ENCODE data around the gene SLC12A8.

SLC12A8 gene

DNA sequence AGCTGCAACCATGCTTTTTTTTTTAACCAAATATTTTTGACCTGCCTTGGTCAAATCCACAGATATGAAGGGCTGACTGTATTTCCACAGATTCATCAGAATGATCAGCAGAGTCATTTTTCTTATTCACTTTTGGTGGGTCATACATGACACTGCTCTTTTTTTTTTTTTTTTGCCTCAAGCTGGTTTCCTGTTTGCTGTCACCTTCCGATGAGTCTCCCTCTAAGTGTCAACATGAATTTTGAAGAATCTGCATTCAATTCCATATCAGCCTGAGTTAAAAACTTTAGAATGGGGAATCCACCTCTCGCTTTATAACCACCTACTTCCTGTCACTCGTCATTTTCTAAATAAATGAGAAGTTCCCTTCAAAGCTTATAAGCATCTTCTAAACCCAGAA, 2.2 kb upstream of the SLC12A8 start:
- no peak for DNase-seq

GRCh38 chr3:125213946-125214542, 1.5 kb upstream of the SLC12A8 start:
- DNase-seq: no peak

DNA sequence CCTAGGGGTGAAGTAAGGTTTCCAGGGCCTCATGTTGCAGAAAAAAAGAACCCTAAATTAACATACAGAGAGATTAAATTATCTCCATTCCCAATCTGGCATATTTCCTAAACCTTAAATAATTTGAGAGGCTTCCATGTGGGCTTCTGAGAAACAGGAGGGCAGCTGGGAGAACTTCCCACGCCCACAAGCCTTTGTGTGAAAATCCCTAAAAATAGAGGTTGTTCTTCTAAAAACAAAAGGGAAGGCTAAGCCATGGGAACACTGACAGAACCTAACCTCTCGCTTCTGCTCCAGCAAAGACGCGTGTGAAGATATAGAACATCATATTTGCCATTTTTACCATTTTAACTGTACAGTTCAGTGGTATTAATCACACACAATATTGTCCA, 812 bp upstream of the SLC12A8 start:
- no peak for DNase-seq

GRCh38 chr3:125212091-125212508, 448 bp downstream of the SLC12A8 start:
- no peak for DNase-seq

GRCh38 chr3:125211523-125212090, 941 bp downstream of the SLC12A8 start:
- DNase-seq: no peak

DNA sequence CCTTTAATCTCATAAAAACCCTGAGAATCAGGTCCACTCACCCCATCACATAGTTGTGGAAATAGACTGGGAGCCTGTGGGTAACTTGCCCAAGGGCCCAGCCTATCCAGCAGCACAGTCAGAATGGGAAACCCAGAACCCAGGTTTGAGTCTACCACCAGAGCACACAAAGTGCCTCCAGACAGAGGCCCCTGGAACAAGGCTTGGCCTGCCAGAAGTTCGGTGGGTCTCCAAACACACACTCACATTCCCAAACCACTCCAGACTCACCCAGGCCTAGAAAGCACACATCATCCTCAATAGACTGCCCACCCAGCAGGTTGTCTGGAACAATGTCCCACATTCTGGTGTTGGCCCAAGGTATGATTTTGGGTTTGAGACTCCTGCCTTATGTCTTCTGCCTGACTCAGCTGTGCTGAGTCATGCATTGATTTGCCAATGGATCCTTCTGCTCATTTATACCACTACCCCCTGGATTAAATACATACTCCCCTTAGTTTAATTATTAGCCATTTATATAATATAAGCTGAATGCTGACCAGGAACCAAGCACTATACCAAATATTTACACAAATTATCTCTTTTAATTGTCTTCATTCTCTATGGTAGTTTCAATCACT, 4.5 kb downstream of the SLC12A8 start:
- DNase-seq: no peak

DNA sequence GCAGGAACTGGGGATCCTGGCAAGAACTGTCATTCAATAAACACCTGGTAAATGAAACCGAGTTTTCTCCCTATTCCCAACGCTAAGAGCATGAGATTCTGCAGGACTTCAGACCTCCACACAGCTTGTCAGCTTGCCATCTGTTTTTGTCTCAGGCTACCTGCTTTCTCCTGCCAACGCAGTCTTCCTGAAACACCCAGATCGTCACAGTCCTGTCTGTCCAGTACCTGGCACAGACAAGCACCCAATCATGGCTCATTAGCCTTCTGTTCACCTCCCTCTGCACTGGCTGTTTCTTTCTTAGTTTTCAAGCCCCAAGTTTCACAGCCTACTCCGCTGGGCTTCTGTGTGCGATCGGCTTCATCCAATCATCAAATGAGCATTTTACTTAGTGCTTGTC, 5.0 kb downstream of the SLC12A8 start:
- DNase-seq: no peak

DNA sequence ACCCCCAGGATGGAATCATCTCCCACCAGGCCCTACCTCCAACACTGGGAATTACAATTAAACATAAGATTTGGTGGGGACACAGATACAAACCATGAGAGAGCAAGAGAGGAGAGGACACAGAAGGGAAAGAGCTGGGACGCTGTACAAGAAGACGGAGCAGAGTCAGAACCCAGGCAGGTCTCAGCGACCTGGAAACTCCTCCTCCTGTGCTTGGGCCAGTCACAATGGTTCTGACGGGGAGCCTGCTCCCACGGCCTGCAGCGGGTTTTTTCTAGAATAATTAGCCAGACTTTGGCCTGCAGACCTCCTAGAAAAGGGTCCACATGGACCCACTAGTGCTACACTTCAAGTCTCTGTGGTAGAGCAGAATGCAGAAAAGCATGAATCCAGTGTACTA, 5.6 kb downstream of the SLC12A8 start:
- DNase-seq: no peak

- no peak for DNase-seq
Observed at GRCh38 chr3:125203731-125204130, 8.8 kb downstream of the SLC12A8 start.

- no peak for DNase-seq
Observed at GRCh38 chr3:125202197-125202596, 10.4 kb downstream of the SLC12A8 start.

DNA sequence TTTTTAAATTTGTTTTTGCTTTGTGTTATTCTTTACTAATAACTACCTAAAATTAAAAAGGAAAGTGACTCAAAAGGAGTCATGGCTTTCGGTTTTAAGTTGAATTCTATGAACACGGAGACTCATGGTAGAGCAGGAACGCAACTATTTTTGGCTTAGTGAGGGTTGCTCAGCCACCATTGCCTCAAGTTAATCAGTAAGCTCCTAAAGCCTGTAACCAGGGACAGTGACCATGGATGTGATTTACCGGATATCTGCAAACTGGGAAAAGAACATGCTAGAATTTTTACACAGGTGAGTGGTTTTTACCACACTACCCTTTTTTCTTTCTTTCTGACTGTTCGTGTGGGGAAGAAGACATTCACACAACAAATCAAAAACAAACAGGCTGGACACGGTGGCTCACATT, 11.8 kb downstream of the SLC12A8 start:
- DNase-seq: no peak

GRCh38 chr3:125194849-125195601, 17.5 kb downstream of the SLC12A8 start:
- DNase-seq: no peak

DNA sequence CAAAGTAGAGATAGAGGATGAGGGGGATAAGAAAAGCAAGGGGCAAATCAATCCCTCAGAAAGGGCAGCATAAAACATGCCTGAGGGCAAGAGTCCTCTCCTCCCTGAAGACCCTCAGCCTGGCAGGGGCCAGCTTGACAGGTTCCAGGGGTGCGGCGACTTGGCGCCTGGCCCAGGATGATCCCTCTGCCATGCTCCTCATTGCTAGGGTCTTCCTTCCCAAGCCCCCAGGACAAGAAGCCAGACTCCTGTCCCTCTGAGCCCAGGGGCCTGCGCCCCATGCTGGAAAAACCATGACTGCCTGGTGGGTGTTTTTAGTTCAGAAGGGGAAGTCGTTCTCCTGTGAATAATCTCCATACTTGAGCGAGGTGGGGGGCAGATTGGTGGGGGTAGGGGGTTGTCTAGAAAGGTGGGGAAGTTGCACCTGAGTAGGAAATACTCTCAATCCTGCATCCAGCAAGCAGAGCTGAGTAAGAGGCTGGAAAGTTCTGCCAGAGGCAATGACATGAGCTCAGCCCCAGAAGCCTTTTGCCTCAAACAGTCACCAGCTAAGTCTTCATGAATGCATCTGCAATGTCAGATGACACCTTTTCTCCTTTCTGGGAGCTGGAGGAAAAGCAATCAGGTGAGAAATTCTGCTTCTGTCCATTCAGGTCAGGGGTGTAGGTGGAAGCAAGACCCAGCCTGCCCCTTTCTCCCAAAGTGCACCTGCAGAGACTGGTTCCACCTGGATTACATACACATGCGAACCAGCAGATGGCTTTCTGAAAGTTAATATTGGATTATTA, 18.3 kb downstream of the SLC12A8 start:
- no peak for DNase-seq

GRCh38 chr3:125192190-125193035, 20.1 kb downstream of the SLC12A8 start:
- no peak for DNase-seq

GRCh38 chr3:125191730-125192129, 20.8 kb downstream of the SLC12A8 start:
- no peak for DNase-seq

- DNase-seq: no peak
Observed at GRCh38 chr3:125191256-125191655, 21.3 kb downstream of the SLC12A8 start.

GRCh38 chr3:125190786-125191185, 21.8 kb downstream of the SLC12A8 start:
- DNase-seq: no peak

- no peak for DNase-seq
Observed at GRCh38 chr3:125189378-125190165, 23.0 kb downstream of the SLC12A8 start.

- no peak for DNase-seq
Observed at GRCh38 chr3:125188955-125189354, 23.6 kb downstream of the SLC12A8 start.

- no peak for DNase-seq
Observed at GRCh38 chr3:125187599-125187910, 25.0 kb downstream of the SLC12A8 start.

- DNase-seq: no peak
Observed at GRCh38 chr3:125186800-125187598, 25.5 kb downstream of the SLC12A8 start.

All from NCI-H2171 (cell line).